ENCODE measurements around the gene KLK14.

The KLK14 gene

GRCh38 chr19:51091126-51091525 lies 8.4 kb upstream of the KLK14 start:
- Histone ChIP-seq H3K23ac (ENCODE audit: low read length) (no peak overlapping the region), H3K4ac (ENCODE audit: low read depth, low read length) (no peak overlapping the region), H3K18ac (ENCODE audit: low read length) (no peak overlapping the region), H4K91ac (ENCODE audit: low read depth, low read length) (no peak overlapping the region), H3K4me1 (ENCODE audit: control insufficient read depth in 1 of 2, insufficient read depth in 2 of 2, low read length in 2 of 2) (no peaks in the 10 kb centered on the region), H2BK12ac (ENCODE audit: low read length) (no peak overlapping the region), H3K4me2 (ENCODE audit: low read length) (no peak overlapping the region), H4K12ac (ENCODE audit: low read depth, low read length) (no peak overlapping the region), H3K14ac (ENCODE audit: low read length) (no peak overlapping the region), H3K4me3 (ENCODE audit: low read depth, low read length) (no peak overlapping the region), H2AK5ac (ENCODE audit: low read length) (no peak overlapping the region), H2BK5ac (ENCODE audit: low read depth, low read length, poor library complexity) (no peak overlapping the region), H3K36me3 (ENCODE audit: control insufficient read depth in 1 of 2, insufficient read depth in 2 of 2, low read length in 2 of 2) (no peaks in the 10 kb centered on the region), H2BK120ac (ENCODE audit: insufficient read depth, low read length, poor library complexity) (no peak overlapping the region), H2AFZ (ENCODE audit: insufficient read depth, low read length, poor library complexity) (no peak overlapping the region), H3K9me3 (ENCODE audit: insufficient read depth, low read depth, low read length) (peaks cover 2% of the 10 kb centered on the region), H3K27me3 (ENCODE audit: insufficient read depth, low read length) (no peaks in the 10 kb centered on the region), H4K8ac (ENCODE audit: low read depth, low read length) (no peak overlapping the region), H3K9ac (ENCODE audit: low read length) (no peak overlapping the region), H3K79me1 (ENCODE audit: low read length) (no peaks in the 10 kb centered on the region), H3K79me2 (ENCODE audit: control insufficient read depth, insufficient read depth, low read length, poor library complexity) (no peaks in the 10 kb centered on the region), H3K27ac (ENCODE audit: low read depth, low read length) (no peak overlapping the region)
- no CpG with 5 or more reads among the region's 10 CpGs for WGBS (ENCODE audit: extremely low coverage, insufficient coverage, insufficient read length)
- DNase-seq = no peak

- H4K8ac ChIP-seq (ENCODE audit: low read depth, low read length) = no peak overlapping the region
- no peak overlapping the region for H3K18ac ChIP-seq (ENCODE audit: low read length)
- H2AK5ac ChIP-seq (ENCODE audit: low read length) = no peak overlapping the region
- H4K12ac ChIP-seq (ENCODE audit: low read depth, low read length) = no peak overlapping the region
- no peaks in the 10 kb centered on the region for H3K79me2 ChIP-seq (ENCODE audit: control insufficient read depth, insufficient read depth, low read length, poor library complexity)
- no peaks in the 10 kb centered on the region for H3K36me3 ChIP-seq (ENCODE audit: control insufficient read depth in 1 of 2, insufficient read depth in 2 of 2, low read length in 2 of 2)
- H3K4ac ChIP-seq (ENCODE audit: low read depth, low read length) = no peak overlapping the region
- H4K91ac ChIP-seq (ENCODE audit: low read depth, low read length) = no peak overlapping the region
- H3K23ac ChIP-seq (ENCODE audit: low read length) = no peak overlapping the region
- peaks cover 2% of the 10 kb centered on the region for H3K9me3 ChIP-seq (ENCODE audit: insufficient read depth, low read depth, low read length)
- H3K27ac ChIP-seq (ENCODE audit: low read depth, low read length) = no peak overlapping the region
- no peaks in the 10 kb centered on the region for H3K27me3 ChIP-seq (ENCODE audit: insufficient read depth, low read length)
- H3K4me1 ChIP-seq (ENCODE audit: control insufficient read depth in 1 of 2, insufficient read depth in 2 of 2, low read length in 2 of 2) = no peaks in the 10 kb centered on the region
- no peak overlapping the region for H2BK120ac ChIP-seq (ENCODE audit: insufficient read depth, low read length, poor library complexity)
- H3K14ac ChIP-seq (ENCODE audit: low read length) = no peak overlapping the region
- H3K79me1 ChIP-seq (ENCODE audit: low read length) = no peaks in the 10 kb centered on the region
- no peak overlapping the region for H3K9ac ChIP-seq (ENCODE audit: low read length)
- no peak overlapping the region for H2BK5ac ChIP-seq (ENCODE audit: low read depth, low read length, poor library complexity)
- no peak overlapping the region for H3K4me3 ChIP-seq (ENCODE audit: low read depth, low read length)
- WGBS (ENCODE audit: extremely low coverage, insufficient coverage, insufficient read length) = no CpG with 5 or more reads among the region's 8 CpGs
- no peak for DNase-seq
- H2AFZ ChIP-seq (ENCODE audit: insufficient read depth, low read length, poor library complexity) = no peak overlapping the region
- no peak overlapping the region for H3K4me2 ChIP-seq (ENCODE audit: low read length)
- H2BK12ac ChIP-seq (ENCODE audit: low read length) = no peak overlapping the region
These were observed 7.8 kb upstream of the KLK14 start for GRCh38 chr19:51090471-51090870.

GRCh38 chr19:51089786-51090185 lies 7.1 kb upstream of the KLK14 start:
- Histone ChIP-seq H2BK12ac (ENCODE audit: low read length) (no peak overlapping the region), H3K79me1 (ENCODE audit: low read length) (no peaks in the 10 kb centered on the region), H3K4me2 (ENCODE audit: low read length) (no peak overlapping the region), H3K27ac (ENCODE audit: low read depth, low read length) (no peak overlapping the region), H4K8ac (ENCODE audit: low read depth, low read length) (no peak overlapping the region), H3K9me3 (ENCODE audit: insufficient read depth, low read depth, low read length) (no peaks in the 10 kb centered on the region), H3K79me2 (ENCODE audit: control insufficient read depth, insufficient read depth, low read length, poor library complexity) (no peaks in the 10 kb centered on the region), H3K18ac (ENCODE audit: low read length) (no peak overlapping the region), H3K4ac (ENCODE audit: low read depth, low read length) (no peak overlapping the region), H3K14ac (ENCODE audit: low read length) (no peak overlapping the region), H2AFZ (ENCODE audit: insufficient read depth, low read length, poor library complexity) (no peak overlapping the region), H2BK120ac (ENCODE audit: insufficient read depth, low read length, poor library complexity) (no peak overlapping the region), H3K23ac (ENCODE audit: low read length) (no peak overlapping the region), H4K91ac (ENCODE audit: low read depth, low read length) (no peak overlapping the region), H2BK5ac (ENCODE audit: low read depth, low read length, poor library complexity) (no peak overlapping the region), H4K12ac (ENCODE audit: low read depth, low read length) (no peak overlapping the region), H3K27me3 (ENCODE audit: insufficient read depth, low read length) (no peaks in the 10 kb centered on the region), H3K4me3 (ENCODE audit: low read depth, low read length) (no peak overlapping the region), H3K4me1 (ENCODE audit: control insufficient read depth in 1 of 2, insufficient read depth in 2 of 2, low read length in 2 of 2) (no peaks in the 10 kb centered on the region), H2AK5ac (ENCODE audit: low read length) (no peak overlapping the region), H3K9ac (ENCODE audit: low read length) (no peak overlapping the region), H3K36me3 (ENCODE audit: control insufficient read depth in 1 of 2, insufficient read depth in 2 of 2, low read length in 2 of 2) (no peaks in the 10 kb centered on the region)
- no CpG with 5 or more reads among the region's 17 CpGs for WGBS (ENCODE audit: extremely low coverage, insufficient coverage, insufficient read length)
- no peak for DNase-seq

- Histone ChIP-seq H4K12ac (ENCODE audit: low read depth, low read length) (no peak overlapping the region), H3K4ac (ENCODE audit: low read depth, low read length) (no peak overlapping the region), H4K91ac (ENCODE audit: low read depth, low read length) (no peak overlapping the region), H4K8ac (ENCODE audit: low read depth, low read length) (no peak overlapping the region), H3K27ac (ENCODE audit: low read depth, low read length) (no peak overlapping the region), H3K9me3 (ENCODE audit: insufficient read depth, low read depth, low read length) (no peaks in the 10 kb centered on the region), H3K4me2 (ENCODE audit: low read length) (no peak overlapping the region), H2BK12ac (ENCODE audit: low read length) (no peak overlapping the region), H2AFZ (ENCODE audit: insufficient read depth, low read length, poor library complexity) (no peak overlapping the region), H3K14ac (ENCODE audit: low read length) (no peak overlapping the region), H3K79me2 (ENCODE audit: control insufficient read depth, insufficient read depth, low read length, poor library complexity) (no peaks in the 10 kb centered on the region), H3K4me3 (ENCODE audit: low read depth, low read length) (no peak overlapping the region), H3K36me3 (ENCODE audit: control insufficient read depth in 1 of 2, insufficient read depth in 2 of 2, low read length in 2 of 2) (no peaks in the 10 kb centered on the region), H3K18ac (ENCODE audit: low read length) (no peak overlapping the region), H2BK5ac (ENCODE audit: low read depth, low read length, poor library complexity) (no peak overlapping the region), H2AK5ac (ENCODE audit: low read length) (no peak overlapping the region), H3K9ac (ENCODE audit: low read length) (no peak overlapping the region), H3K27me3 (ENCODE audit: insufficient read depth, low read length) (no peaks in the 10 kb centered on the region), H2BK120ac (ENCODE audit: insufficient read depth, low read length, poor library complexity) (no peak overlapping the region), H3K79me1 (ENCODE audit: low read length) (no peaks in the 10 kb centered on the region), H3K23ac (ENCODE audit: low read length) (no peak overlapping the region), H3K4me1 (ENCODE audit: control insufficient read depth in 1 of 2, insufficient read depth in 2 of 2, low read length in 2 of 2) (no peaks in the 10 kb centered on the region)
- DNase-seq = no peak
- WGBS (ENCODE audit: extremely low coverage, insufficient coverage, insufficient read length) = 100% methylated on average over 2 of the region's 18 CpGs
These were observed 3.6 kb upstream of the KLK14 start for GRCh38 chr19:51086153-51086850.

All from trophoblast cell (in vitro differentiated cells and primary cell).